ENCODE data around the gene DGCR8.
A peak's percentile ranks its signal among the peaks of the same experiment; 100 is the strongest.

The DGCR8 gene

GRCh38 chr22:20079745-20080444 is at the start of gene DGCR8:
DGCR8 (plus strand) TSS chr22:20080241; CDS start chr22:20085964, 5,723 bp downstream.
- peak; percentile 62 for DNase-seq (ENCODE audit: low read depth)

GRCh38 chr22:20031732-20032406 is 48.2 kb upstream of the DGCR8 start:
- peak; percentile 18 for DNase-seq (ENCODE audit: low read depth)

GRCh38 chr22:20032407-20032991 is 47.5 kb upstream of the DGCR8 start:
- no peak for DNase-seq (ENCODE audit: low read depth)

GRCh38 chr22:20033045-20033706 is 46.9 kb upstream of the DGCR8 start:
- DNase-seq (ENCODE audit: low read depth), result no peak

GRCh38 chr22:20034143-20034542 is 45.9 kb upstream of the DGCR8 start:
- no peak for DNase-seq (ENCODE audit: low read depth)

- DNase-seq (ENCODE audit: low read depth), result no peak
Observed at GRCh38 chr22:20035375-20036083, 44.5 kb upstream of the DGCR8 start.

GRCh38 chr22:20036084-20036482 is 44.0 kb upstream of the DGCR8 start:
- no peak for DNase-seq (ENCODE audit: low read depth)

- DNase-seq (ENCODE audit: low read depth), result no peak
Observed at GRCh38 chr22:20036535-20037392, 43.3 kb upstream of the DGCR8 start.

- no peak for DNase-seq (ENCODE audit: low read depth)
Observed at GRCh38 chr22:20037419-20037818, 42.6 kb upstream of the DGCR8 start.

GRCh38 chr22:20038574-20038973 is 41.5 kb upstream of the DGCR8 start:
- no peak for DNase-seq (ENCODE audit: low read depth)

- DNase-seq (ENCODE audit: low read depth), result no peak
Observed at GRCh38 chr22:20039683-20040325, 40.2 kb upstream of the DGCR8 start.

GRCh38 chr22:20040327-20041200 is 39.5 kb upstream of the DGCR8 start:
- no peak for DNase-seq (ENCODE audit: low read depth)

- no peak for DNase-seq (ENCODE audit: low read depth)
Observed at GRCh38 chr22:20043057-20043996, 36.7 kb upstream of the DGCR8 start.

GRCh38 chr22:20043997-20044342 is 36.1 kb upstream of the DGCR8 start:
- no peak for DNase-seq (ENCODE audit: low read depth)

GRCh38 chr22:20044495-20045151 is 35.4 kb upstream of the DGCR8 start:
- no peak for DNase-seq (ENCODE audit: low read depth)

- no peak for DNase-seq (ENCODE audit: low read depth)
Observed at GRCh38 chr22:20046730-20047129, 33.3 kb upstream of the DGCR8 start.

GRCh38 chr22:20051927-20052308 is 28.1 kb upstream of the DGCR8 start:
- DNase-seq (ENCODE audit: low read depth), result no peak

Data from activated T-helper 9 cell treated with anti-CD3 and anti-CD28 coated beads, Interleukin-2, amount 50 U/mL, for 16 hours (primary cell).